GM18909 (cell line): ENCODE data around the gene ZNF138.
"Not testable (repeated sequence)": the region's sequence is repeated elsewhere in the genome, so short reads cannot be mapped to it uniquely, and the experiment has no call there.

Experiments
- ATAC-seq: cut with Tn5 transposase; IDR thresholded peaks from one replicate; pipeline ENCODE4 v1.9.1; 2021; ENCODE audit warnings: mild to moderate bottlenecking; ENCODE audit not compliant: unreplicated experiment, poor library complexity

The ZNF138 gene

GRCh38 chr7:64835856-64836255 lies 41.6 kb downstream of the ZNF138 start:
- ATAC-seq = not testable (repeated sequence)

GRCh38 chr7:64838051-64838450 lies 43.8 kb downstream of the ZNF138 start:
- ATAC-seq = not testable (repeated sequence)

- ATAC-seq = no peak
These were observed 44.5 kb downstream of the ZNF138 start for GRCh38 chr7:64838691-64839090.

GRCh38 chr7:64839910-64840309 lies 45.7 kb downstream of the ZNF138 start:
- no peak for ATAC-seq

- no peak for ATAC-seq
These were observed 55.2 kb downstream of the ZNF138 start for GRCh38 chr7:64849250-64849923.

GRCh38 chr7:64849924-64850499 lies 55.8 kb downstream of the ZNF138 start:
- no peak for ATAC-seq

- ATAC-seq = no peak
These were observed 59.5 kb downstream of the ZNF138 start for GRCh38 chr7:64853679-64854078.

- ATAC-seq = no peak
These were observed 60.7 kb downstream of the ZNF138 start for GRCh38 chr7:64854969-64855368.

- ATAC-seq = no peak
These were observed 68.8 kb downstream of the ZNF138 start for GRCh38 chr7:64863021-64863420.

- ATAC-seq = not testable (repeated sequence)
These were observed 69.3 kb downstream of the ZNF138 start for GRCh38 chr7:64863530-64863929.

- ATAC-seq = no peak
These were observed 69.7 kb downstream of the ZNF138 start for GRCh38 chr7:64863969-64864368.

- ATAC-seq = no peak
These were observed 73.7 kb downstream of the ZNF138 start for GRCh38 chr7:64867863-64868440.

- no peak for ATAC-seq
These were observed 74.3 kb downstream of the ZNF138 start for GRCh38 chr7:64868499-64868898.

GRCh38 chr7:64869121-64869725 lies 75.0 kb downstream of the ZNF138 start:
- no peak for ATAC-seq

- ATAC-seq = no peak
These were observed 75.8 kb downstream of the ZNF138 start for GRCh38 chr7:64869912-64870562.

- no peak for ATAC-seq
These were observed 76.4 kb downstream of the ZNF138 start for GRCh38 chr7:64870656-64871055.

- no peak for ATAC-seq
These were observed 77.5 kb downstream of the ZNF138 start for GRCh38 chr7:64871761-64872160.

- no peak for ATAC-seq
These were observed 78.3 kb downstream of the ZNF138 start for GRCh38 chr7:64872351-64873154.

GRCh38 chr7:64873155-64873500 lies 78.9 kb downstream of the ZNF138 start:
- ATAC-seq = no peak

GRCh38 chr7:64873517-64873916 lies 79.3 kb downstream of the ZNF138 start:
- no peak for ATAC-seq
